HG03095 (cell line): ENCODE measurements around the gene BLMH.
"Not testable (repeated sequence)": the region's sequence is repeated elsewhere in the genome, so short reads cannot be mapped to it uniquely, and the experiment has no call there.

Experiments used
- ATAC-seq: cut with Tn5 transposase; IDR thresholded peaks from one replicate; pipeline ENCODE4 v1.9.1; 2021; ENCODE audit warnings: moderate library complexity; ENCODE audit not compliant: unreplicated experiment

Gene BLMH

GRCh38 chr17:30209930-30210329 lies 81.8 kb downstream of the BLMH start:
- ATAC-seq: no peak

- no peak for ATAC-seq
Observed at GRCh38 chr17:30208214-30208613, 83.5 kb downstream of the BLMH start.

- no peak for ATAC-seq
Observed at GRCh38 chr17:30207655-30208054, 84.1 kb downstream of the BLMH start.

- ATAC-seq: no peak
Observed at GRCh38 chr17:30203471-30203981, 88.2 kb downstream of the BLMH start.

- not testable (repeated sequence) for ATAC-seq
Observed at GRCh38 chr17:30200656-30201055, 91.1 kb downstream of the BLMH start.

- ATAC-seq: no peak
Observed at GRCh38 chr17:30200106-30200505, 91.6 kb downstream of the BLMH start.

- no peak for ATAC-seq
Observed at GRCh38 chr17:30199600-30199999, 92.1 kb downstream of the BLMH start.
